ENCODE data around the gene METTL24.
"Not testable (repeated sequence)": the region's sequence is repeated elsewhere in the genome, so short reads cannot be mapped to it uniquely, and the experiment has no call there.

Gene METTL24

DNA sequence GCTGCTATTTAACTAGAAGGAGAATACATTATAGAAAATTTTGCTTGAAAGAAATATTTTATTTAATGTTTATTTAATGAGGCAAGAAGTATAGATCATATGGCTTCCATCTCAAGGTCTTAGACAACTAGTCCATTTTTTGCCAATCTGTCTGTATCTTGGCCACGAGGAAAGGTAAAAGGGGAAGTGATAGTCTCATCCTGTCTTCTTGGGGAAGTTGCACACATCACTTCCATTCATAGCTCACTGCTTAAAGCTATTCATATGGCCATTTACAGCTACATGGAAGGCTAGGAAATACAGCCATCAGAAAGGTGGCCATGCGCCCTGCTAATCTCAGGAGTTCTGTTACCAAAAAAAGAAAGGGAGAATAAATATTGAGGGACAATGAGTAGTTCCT, 50.8 kb downstream of the METTL24 start:
- no peak for DNase-seq

DNA sequence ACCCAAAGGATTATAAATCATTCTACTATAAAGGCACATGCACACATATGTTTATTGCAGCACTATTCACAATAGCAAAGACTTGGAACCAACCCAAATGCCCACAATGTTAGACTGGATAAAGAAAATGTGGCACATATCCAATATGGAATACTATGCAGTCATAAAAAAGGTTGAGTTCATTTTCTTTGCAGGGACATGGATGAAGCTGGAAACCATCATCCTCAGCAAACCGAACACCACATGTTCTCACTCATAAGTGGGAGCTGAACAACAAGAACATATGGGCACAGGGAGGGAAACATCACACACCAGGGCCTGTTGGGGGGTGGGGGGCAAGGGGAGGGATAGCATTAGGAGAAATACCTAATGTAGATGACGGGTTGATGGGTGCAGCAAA, 52.3 kb downstream of the METTL24 start:
- DNase-seq: not testable (repeated sequence)

DNA sequence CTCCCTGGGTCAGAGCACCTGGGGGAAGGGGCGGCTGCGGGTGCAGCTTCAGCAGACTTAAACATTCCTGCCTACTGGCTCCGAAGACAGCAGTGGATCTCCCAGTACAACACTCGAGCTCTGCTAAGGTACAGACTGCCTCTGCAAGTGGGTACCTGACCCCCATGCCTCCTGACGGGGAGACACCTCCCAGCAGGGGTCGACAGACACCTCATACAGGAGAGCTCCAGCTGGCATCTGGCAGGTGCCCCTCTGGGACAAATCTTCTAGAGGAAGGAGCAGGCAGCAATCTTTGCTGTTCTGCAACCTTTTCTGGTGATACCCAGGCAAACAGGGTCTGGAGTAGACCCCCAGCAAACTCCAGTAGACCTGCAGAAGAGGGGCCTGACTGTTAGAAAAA, 54.5 kb downstream of the METTL24 start:
- DNase-seq: not testable (repeated sequence)

DNA sequence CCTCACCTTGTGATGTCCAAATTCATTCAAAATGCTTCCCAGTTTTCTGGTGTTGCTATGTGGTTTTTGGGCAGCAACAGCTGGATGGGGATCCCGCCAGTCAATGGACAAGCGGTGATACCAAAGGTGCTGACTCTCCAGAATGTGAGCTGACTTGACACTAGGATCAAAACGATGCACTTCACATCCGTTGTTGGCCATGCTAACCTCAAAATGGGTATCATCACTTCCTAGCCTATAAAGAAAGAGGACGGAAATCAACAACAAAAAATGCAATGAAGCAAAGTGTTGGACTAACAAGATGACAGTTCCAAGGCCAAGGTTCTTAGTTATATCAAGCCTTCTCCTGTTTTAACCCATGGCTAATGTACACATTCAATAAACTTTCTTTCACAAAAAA, 59.2 kb downstream of the METTL24 start:
- DNase-seq: no peak

DNA sequence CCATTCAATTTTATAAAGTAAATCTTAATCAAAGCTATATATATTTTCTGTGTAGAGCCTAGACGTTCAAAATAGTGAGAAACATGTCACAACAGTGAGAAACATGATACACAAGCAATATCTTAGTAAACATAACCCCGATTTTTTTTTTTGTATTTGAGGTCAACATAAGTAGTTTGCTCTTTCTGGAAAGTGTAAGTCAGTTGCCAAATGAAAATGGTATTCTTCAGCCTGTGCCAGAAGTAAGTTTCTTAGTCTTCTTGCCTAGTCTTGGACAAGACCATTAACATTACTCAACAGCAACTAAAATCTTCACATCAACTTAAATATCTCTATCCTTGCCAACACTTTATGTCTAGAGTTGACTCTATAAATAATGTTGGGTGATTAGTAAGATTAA, 59.7 kb downstream of the METTL24 start:
- no peak for DNase-seq

DNA sequence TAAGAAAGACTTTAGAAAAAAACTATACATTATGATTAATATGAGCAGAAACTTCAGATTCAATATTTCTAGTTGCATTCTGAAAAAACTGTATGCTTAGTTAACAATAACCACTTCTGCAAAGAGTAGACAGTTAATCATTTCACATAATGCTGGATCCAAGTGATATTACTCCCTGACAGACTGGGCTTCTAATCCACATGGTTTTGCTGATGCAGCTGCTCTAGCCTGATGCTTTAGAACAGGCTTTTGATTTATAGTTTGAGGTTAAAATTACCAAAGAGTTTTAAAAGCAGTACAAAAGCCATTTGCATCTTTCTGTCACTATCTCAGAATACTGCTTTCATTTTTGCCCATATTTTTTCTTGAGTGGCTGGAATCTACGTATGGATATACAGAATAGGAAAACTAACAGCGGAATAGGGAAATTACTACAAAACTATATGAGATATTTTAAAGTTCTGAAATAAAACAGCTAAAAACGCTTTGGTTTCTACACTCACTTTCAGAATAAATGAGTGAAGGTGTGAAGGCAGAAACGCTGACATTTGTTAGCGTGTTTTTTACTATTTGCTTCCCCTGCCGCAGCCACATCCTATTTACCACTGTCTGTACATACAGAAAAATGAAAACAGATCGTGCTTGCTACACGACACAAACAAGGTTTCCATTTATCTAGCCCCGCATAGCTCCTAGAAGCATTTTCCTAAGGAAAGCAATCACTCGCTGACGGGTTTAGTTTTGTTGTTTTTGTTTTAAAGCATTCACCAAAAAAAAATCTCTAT, 61.7 kb downstream of the METTL24 start:
- no peak for DNase-seq

DNA sequence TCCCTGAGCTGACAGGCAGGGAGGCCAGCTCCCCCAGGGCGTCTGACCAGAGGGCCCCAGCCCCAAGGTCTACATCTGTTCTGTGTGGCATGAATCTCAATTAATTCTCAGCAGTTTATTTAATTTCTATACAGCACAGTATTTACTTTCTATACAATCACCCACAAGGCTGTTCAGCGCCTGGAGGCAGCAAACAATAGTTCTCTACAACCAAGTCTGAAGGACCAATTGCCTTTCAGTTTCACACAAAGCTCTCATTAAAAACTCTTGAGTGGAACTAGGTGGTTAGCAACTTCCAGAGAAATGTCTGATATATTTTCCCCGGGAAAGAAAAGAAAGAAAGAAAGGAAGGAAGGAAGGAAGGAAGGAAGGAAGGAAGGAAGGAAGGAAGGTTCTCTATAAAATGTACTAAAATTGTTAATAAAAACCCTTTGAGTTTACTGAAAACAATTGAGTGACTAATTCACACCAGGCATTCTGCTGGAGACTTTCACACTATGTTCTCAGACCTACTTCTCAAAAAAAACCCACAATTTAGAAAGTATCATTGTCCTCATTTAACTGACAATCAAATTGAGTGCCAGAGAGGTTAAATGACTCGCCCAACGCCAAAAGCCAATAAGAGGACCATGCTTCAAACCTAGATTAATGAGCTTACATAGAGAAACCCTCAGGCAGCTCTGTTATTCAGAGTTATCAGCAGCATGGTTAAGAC, 62.5 kb downstream of the METTL24 start:
- DNase-seq: no peak

- no peak for DNase-seq
Measured at GRCh38 chr6:110287462-110288341, 70.4 kb downstream of the METTL24 start.

GRCh38 chr6:110285306-110286060, 72.7 kb downstream of the METTL24 start:
- DNase-seq: no peak

DNA sequence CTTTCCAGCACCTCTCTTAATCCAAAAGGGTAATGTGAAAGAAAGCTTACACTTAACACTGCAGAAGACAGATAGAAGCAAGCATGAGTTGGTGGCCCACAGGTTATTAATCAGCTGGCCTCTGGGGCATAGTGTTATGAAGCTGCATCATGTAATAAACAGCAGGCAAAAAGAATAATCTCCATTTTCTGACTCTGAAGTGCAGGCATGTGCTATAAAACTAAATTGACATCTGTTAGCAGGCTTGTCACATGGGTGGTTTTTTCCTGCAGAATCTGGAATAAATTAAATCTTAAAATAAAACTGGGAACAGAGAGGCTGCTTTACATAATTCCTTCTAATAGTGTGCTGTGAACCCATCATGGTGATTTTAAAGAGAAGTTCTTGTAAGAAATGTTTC, 73.3 kb downstream of the METTL24 start:
- no peak for DNase-seq

- no peak for DNase-seq
Measured at GRCh38 chr6:110283657-110284056, 74.5 kb downstream of the METTL24 start.

- DNase-seq: no peak
Measured at GRCh38 chr6:110282412-110282811, 75.7 kb downstream of the METTL24 start.

GRCh38 chr6:110277100-110277665, 81.0 kb downstream of the METTL24 start:
- DNase-seq: no peak

GRCh38 chr6:110272781-110273180, 85.4 kb downstream of the METTL24 start:
- not testable (repeated sequence) for DNase-seq

DNA sequence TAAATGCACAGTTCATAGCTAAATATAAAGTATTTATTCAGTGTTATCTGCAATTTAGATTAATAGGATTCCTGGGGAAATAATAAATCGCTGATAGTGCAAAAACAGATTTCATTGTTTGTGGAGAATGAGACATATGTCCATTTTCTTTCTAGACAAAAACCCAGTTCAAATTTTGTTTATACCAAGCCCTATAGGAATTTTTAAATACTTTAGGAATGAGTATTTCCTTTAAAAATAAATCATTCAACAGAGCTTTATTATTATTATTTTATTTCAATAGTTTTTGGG, 86.5 kb downstream of the METTL24 start:
- DNase-seq: no peak

DNA sequence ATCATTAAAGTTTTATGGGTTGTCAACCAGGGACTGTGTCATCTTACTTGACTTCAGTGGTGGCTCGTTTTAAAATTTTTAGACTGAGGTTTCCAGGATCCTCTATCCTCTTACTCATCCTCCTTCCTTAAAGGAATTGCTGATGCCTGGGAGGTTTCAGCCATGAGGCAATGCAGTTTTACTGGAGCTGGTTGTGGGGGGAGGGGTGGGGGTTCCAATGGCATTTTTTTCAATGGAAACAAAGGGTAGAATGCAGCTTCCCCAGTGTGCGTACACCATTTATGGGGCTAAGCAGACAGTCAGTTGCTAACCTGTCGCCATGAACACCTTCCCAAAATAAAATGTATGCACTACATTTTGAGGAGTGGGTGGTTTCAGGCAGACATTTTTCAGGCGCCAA, 88.0 kb downstream of the METTL24 start:
- no peak for DNase-seq

- no peak for DNase-seq
Measured at GRCh38 chr6:110269623-110270022, 88.5 kb downstream of the METTL24 start.

- no peak for DNase-seq
Measured at GRCh38 chr6:110266996-110267395, 91.2 kb downstream of the METTL24 start.

- no peak for DNase-seq
Measured at GRCh38 chr6:110265273-110265672, 92.9 kb downstream of the METTL24 start.

DNA sequence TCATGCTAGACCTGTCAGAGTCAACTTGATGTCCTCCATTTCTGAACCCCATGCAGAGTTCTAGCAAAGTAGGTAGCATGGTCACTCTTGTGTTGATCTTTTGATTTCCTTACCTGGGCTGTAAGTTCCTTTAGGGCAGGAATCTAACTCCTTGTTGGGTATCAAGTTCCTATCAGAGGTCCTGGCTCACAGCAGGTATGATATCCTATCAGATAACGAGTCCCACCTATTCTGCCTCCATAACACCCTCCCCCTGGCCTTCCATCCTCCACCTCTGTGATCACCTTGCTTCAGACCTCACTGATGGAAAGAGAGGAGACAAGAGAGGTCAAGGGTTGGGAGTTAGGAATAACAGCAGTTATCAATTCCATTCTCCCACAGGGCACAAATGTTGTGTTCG, 101.8 kb downstream of the METTL24 start:
- no peak for DNase-seq

- DNase-seq: no peak
Measured at GRCh38 chr6:110255211-110255750, 102.9 kb downstream of the METTL24 start.

- DNase-seq: no peak
Measured at GRCh38 chr6:110250838-110251237, 107.3 kb downstream of the METTL24 start.
